ENCODE data around the gene EML4. TPM values are rescaled to one million over a fixed set of nuclear protein-coding genes. Genes with fewer than 3 reads are reported as not detected.

The EML4 gene
- total and polyA plus RNA-seq, 4 donors, result 22.6 to 85.8 (median 54.4) TPM

GRCh38 chr2:42156721-42157120, 12.4 kb upstream of the EML4 start:
- 90 to 95% methylated on average over 4 of the region's 4 CpGs for WGBS, 2 donors
- TF ChIP-seq, protein P1, sequence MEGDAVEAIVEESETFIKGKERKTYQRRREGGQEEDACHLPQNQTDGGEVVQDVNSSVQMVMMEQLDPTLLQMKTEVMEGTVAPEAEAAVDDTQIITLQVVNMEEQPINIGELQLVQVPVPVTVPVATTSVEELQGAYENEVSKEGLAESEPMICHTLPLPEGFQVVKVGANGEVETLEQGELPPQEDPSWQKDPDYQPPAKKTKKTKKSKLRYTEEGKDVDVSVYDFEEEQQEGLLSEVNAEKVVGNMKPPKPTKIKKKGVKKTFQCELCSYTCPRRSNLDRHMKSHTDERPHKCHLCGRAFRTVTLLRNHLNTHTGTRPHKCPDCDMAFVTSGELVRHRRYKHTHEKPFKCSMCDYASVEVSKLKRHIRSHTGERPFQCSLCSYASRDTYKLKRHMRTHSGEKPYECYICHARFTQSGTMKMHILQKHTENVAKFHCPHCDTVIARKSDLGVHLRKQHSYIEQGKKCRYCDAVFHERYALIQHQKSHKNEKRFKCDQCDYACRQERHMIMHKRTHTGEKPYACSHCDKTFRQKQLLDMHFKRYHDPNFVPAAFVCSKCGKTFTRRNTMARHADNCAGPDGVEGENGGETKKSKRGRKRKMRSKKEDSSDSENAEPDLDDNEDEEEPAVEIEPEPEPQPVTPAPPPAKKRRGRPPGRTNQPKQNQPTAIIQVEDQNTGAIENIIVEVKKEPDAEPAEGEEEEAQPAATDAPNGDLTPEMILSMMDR (IDR thresholded peaks at IDR 0.05; ENCODE audit: control extremely low read depth, extremely low read depth), result no peak

DNA sequence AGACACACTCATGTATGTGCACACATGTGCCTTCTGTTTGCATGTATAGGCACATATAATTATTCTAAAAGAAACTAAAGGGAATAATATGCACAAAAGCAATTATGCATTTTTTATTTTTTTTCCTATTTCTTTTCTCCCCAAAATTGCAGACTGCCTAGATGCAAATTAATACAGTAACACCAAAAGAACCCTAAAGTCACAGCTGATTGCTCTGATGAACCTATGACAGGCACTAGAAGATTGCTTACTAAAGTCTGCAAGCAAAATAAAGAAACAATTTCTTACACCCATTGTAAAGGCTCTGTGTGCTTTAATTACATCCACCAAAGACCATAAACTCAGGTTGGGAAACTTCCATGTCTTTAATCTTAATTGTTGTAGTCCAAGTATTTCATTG, 7.7 kb upstream of the EML4 start:
- DNase-seq (no peak), ATAC-seq (ENCODE audit: insufficient read depth, low FRiP score) (no peak)
- H3K36me3 ChIP-seq (ENCODE audit: control insufficient read depth in 4 of 4, insufficient read depth in 4 of 4, low read length in 4 of 4), result no peaks in the 10 kb centered on the region
- TF ChIP-seq, protein P1 (IDR thresholded peaks at IDR 0.05; ENCODE audit: control extremely low read depth, extremely low read depth), result no peak
- H3K9ac ChIP-seq (ENCODE audit: insufficient read depth in 1 of 2, low read length in 2 of 2), result no peak overlapping the region
- H3K4me3 ChIP-seq, result no peak overlapping the region
- no peaks in the 10 kb centered on the region for H3K9me3 ChIP-seq (ENCODE audit: control insufficient read depth in 4 of 4, insufficient read depth in 3 of 4, low read length in 3 of 4)
- peaks cover 0 to 10% (median 0%) of the 10 kb centered on the region in 5 donors for H3K4me1 ChIP-seq (ENCODE audit: control insufficient read depth in 5 of 5, insufficient read depth in 5 of 5, low read length in 5 of 5)
- H3K27me3 ChIP-seq (ENCODE audit: control insufficient read depth in 3 of 3, insufficient read depth in 3 of 3, low read length in 2 of 3), result no peaks in the 10 kb centered on the region
- H3K27ac ChIP-seq (ENCODE audit: low read depth in 1 of 2, low read length in 1 of 2), result no peak overlapping the region

More at GRCh38 chr2:42156721-42157120, 12.4 kb upstream of the EML4 start:
- H3K36me3 ChIP-seq (ENCODE audit: control insufficient read depth in 4 of 4, insufficient read depth in 4 of 4, low read length in 4 of 4), result no peaks in the 10 kb centered on the region
- no peaks in the 10 kb centered on the region for H3K4me1 ChIP-seq (ENCODE audit: control insufficient read depth in 5 of 5, insufficient read depth in 5 of 5, low read length in 5 of 5)
- H3K27ac ChIP-seq (ENCODE audit: low read depth in 1 of 2, low read length in 1 of 2), result no peak overlapping the region
- H3K27me3 ChIP-seq (ENCODE audit: control insufficient read depth in 3 of 3, insufficient read depth in 3 of 3, low read length in 2 of 3), result no peaks in the 10 kb centered on the region
- ATAC-seq (ENCODE audit: insufficient read depth, low FRiP score) (no peak), DNase-seq (no peak)
- H3K9me3 ChIP-seq (ENCODE audit: control insufficient read depth in 4 of 4, insufficient read depth in 3 of 4, low read length in 3 of 4), result no peaks in the 10 kb centered on the region
- H3K9ac ChIP-seq (ENCODE audit: insufficient read depth in 1 of 2, low read length in 2 of 2), result no peak overlapping the region
- H3K4me3 ChIP-seq, result no peak overlapping the region

DNA sequence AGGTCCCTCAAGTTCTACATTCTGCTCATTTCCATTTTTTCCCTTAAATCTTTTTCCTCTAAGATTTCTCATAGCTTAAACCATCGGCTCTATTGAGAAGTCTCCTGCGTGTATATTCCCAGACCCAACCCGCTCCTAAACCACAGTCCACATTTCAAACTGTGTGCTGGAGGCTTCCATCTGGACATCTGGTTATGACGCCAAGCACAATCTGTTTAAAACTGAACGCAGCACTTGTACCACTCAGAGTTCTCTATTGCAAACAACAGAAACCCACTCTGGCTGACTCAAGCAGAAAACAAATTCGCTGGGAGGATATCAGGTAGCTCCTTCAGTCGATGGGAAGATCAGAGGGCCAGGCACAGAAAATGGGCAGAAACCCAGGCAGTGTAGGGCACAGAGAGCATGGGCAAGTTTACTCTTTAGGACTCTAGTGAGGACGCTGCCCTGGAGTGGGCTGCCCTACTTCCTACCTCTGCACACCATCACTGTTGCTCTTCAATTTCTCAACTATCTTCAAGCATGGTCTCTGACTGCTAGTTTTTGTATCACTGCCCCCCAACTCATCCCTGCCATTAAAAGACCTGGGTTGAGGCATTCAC, 5.6 kb upstream of the EML4 start:
- WGBS, 2 donors, result 62 to 82% methylated on average over 8 of the region's 8 CpGs

More for the DNA sequence above, 5.6 kb upstream of the EML4 start:
- DNase-seq (peak in 2 of 3 donors; percentile 56 to 69), ATAC-seq (ENCODE audit: insufficient read depth, low FRiP score) (no peak)
- Histone ChIP-seq H3K9me3 (ENCODE audit: control insufficient read depth in 4 of 4, insufficient read depth in 3 of 4, low read length in 3 of 4) (no peaks in the 10 kb centered on the region), H3K36me3 (ENCODE audit: control insufficient read depth in 4 of 4, insufficient read depth in 4 of 4, low read length in 4 of 4) (no peaks in the 10 kb centered on the region), H3K4me3 (no peak overlapping the region), H3K4me1 (ENCODE audit: control insufficient read depth in 5 of 5, insufficient read depth in 5 of 5, low read length in 5 of 5) (peaks cover 0 to 10% (median 0%) of the 10 kb centered on the region in 5 donors), H3K9ac (ENCODE audit: insufficient read depth in 1 of 2, low read length in 2 of 2) (no peak overlapping the region), H3K27ac (ENCODE audit: low read depth in 1 of 2, low read length in 1 of 2) (no peak overlapping the region), H3K27me3 (ENCODE audit: control insufficient read depth in 3 of 3, insufficient read depth in 3 of 3, low read length in 2 of 3) (no peaks in the 10 kb centered on the region)
- TF ChIP-seq, protein P1 (IDR thresholded peaks at IDR 0.05; ENCODE audit: control extremely low read depth, extremely low read depth), result no peak
